ENCODE data around the gene DOK3.

Gene DOK3, protein sequence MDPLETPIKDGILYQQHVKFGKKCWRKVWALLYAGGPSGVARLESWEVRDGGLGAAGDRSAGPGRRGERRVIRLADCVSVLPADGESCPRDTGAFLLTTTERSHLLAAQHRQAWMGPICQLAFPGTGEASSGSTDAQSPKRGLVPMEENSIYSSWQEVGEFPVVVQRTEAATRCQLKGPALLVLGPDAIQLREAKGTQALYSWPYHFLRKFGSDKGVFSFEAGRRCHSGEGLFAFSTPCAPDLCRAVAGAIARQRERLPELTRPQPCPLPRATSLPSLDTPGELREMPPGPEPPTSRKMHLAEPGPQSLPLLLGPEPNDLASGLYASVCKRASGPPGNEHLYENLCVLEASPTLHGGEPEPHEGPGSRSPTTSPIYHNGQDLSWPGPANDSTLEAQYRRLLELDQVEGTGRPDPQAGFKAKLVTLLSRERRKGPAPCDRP

DNA sequence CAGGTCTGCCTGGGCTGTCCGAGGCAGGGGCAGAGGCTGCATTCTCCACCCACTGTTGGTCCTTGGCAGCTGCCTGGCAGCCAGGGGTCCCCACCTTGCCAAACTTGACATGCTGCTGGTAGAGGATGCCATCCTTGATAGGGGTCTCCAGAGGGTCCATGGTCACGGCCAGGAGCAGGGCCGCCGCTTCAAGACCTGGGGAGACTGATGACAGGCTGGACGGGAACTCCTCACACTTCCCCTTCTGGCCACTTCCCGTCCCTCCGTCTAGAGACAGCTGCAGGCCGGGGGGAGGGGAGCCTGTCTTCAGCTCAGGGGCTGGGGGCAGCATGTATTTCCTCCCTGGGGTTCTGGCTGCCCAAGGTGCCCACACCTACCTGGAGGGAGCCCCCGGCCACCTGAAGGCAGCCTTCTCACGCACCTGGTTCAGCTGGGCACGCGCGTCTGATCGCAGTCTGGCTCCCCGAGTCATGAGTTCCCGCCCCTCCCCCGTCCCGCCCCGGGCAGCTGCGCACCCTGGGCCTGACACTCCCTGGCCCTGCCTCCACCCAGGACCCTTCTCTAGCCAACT, at the start of gene DOK3:
Gene DOK3, minus strand, starts transcription at position 446 of the 571 bp plus-strand sequence. Its CDS starts 286 bp downstream, at position 160.
- DNase-seq (ENCODE audit: low read depth in 2 of 2): no peak

DNA sequence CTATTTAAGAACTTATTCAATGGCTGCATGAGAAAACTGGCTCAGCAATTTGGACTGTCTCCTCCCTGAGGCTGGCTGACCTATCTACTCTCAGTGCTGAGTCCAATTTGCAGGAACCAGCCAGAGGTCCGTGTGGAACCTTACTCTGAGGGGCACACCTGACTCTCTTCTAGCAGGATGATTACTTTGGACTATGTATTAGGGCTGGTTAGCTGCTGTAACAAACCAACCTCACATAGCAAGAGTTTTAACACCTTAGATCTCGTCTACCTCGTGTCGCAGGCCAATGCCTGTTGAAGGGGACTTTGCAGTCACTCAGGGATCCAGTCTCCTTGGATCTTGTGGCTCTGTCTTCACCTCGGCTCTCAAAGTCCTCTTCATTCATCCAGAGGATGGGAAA, 48.2 kb upstream of the DOK3 start:
- no peak for DNase-seq (ENCODE audit: low read depth in 2 of 2)

DNA sequence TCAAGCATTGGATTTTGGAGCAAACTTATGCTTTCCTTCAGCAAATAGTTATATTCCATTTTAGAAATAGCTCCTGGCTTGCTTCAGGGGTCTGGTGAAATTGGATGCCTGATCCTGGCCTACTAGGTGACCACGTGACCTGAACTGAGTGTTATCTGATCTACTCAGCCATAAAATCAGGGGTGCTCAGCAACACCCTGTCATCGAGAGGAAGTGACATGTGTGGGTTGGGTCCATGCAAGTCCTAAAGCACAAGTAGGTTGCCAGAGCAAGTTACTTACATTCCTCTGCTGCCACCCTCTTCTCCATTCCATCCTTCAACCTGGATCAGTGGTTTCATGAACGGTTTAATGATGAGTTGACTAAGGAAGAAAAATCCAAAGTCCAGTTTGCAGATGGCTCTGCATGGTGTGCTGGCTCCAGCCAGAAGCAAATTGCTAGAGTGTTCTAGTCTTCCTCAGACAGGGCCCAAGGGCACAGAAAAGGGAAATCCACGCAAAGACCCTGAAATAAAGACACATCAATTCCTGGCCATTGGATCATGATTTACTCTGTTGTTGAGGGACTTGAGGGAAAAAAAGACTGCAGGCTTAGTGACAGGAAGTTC, 47.5 kb upstream of the DOK3 start:
- DNase-seq (ENCODE audit: low read depth in 2 of 2): no peak

DNA sequence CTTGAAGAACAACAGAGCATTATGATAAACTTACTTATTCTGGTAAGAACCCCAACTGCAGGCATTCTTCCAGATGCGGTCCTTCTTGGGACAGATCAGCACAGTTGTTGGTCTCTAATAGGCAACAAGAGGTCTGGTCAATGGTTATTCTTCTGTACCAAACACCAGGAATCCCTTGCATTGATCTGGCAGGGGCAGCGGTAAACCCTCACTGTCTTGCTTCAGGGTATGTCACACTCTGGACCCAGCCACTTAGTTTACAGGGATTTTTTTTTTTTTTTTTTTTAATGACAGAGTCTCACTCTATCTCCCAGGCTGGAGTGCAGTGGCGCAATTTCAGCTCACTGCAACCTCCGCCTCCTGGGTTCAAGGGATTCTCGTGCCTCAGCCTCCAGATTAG, 46.0 kb upstream of the DOK3 start:
- no peak for DNase-seq (ENCODE audit: low read depth in 2 of 2)

DNA sequence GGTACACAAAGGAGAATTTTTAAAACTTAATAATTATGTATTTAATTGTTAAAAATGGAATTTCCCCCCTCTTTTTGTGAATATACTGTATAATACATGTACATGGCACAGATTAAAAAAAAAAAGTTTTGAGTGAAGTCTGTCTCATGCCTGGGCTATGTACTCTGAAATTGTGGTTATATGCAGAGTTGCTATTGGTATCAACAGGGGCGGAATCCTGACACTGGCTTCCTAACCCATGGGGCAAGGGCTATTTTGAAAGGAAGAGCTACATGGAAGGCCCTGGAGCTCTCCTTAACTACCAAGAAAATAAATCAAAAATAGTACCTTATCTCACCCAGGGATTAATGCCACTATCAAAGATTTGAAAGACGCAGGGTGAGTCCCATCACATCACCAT, 45.6 kb upstream of the DOK3 start:
- DNase-seq (ENCODE audit: low read depth in 2 of 2): no peak

DNA sequence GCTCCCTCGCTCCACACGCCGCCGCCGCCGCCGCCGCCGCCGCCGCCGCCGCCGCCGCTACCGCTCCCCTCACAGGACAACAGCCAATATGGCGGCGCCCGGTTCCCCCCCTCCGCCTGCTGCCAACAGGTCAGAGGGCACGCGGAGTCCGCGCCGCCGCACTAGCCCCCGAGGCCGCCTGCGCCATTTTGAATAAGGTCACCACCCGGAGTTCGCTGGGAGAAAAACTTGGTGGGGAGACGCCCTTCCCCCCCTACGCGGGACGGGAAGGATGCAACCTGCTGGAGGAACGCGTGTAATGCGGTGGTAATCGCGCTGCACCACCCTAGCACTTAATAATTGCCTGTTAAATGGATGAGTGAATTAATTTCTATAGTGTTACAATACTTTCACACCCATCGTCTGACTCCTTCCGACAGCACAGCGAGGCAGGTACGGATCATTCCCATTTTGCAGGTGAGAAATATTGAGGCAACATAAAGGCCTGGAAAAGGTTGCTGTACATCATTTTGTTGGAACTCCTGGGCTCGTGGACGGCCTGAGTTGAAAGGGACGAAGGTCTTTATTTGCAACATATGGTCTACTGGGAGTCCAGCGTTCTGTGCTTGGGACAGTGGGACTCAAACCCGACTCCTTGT, 45.0 kb upstream of the DOK3 start, which contains the start of gene FAM193B:
Gene FAM193B, minus strand, starts transcription at position 90 of the 638 bp plus-strand sequence. CDS start 105 bp downstream, outside the sequence.
- DNase-seq (ENCODE audit: low read depth in 2 of 2): peak; percentile 89 to 91

DNA sequence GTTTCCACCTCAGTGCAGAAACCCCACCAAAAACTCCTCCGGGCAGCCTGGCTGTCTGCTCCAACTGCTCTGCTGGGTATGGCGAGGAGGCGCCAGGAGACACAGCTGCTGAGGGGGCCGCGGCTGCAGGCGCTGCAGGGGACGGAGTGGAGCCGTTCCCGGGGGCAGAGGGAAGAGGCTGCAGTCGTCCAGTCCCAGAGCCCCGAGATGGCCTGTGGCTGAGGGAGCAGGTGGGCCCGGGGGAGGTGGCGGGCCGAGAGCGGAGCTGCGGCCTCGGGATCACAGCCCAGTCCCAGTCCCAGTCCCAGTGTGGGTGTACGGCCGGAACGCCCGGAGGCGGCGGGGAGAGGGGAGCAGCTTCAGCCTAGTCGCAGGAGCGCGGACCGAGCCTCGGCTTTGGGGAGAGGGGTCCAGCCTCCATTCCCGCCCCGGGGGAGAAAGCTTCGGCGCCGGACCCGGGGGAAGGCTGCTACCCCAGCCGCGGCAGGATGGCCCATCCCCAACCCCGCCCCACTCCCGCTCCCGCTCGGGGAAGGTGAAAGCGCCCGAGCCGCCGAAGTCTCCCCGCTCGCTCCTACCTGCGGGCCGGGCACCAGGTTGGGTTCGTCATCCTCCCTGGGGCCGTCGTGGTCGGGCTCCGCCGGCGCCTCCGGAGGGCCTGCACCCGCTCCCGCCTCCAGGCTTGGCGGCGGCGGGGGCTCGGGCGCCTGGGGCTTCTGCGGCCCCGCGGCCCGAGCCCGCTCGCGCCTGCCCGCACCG, 44.2 kb upstream of the DOK3 start:
- DNase-seq (ENCODE audit: low read depth in 2 of 2): peak in 1 of 2 donors; percentile 9

DNA sequence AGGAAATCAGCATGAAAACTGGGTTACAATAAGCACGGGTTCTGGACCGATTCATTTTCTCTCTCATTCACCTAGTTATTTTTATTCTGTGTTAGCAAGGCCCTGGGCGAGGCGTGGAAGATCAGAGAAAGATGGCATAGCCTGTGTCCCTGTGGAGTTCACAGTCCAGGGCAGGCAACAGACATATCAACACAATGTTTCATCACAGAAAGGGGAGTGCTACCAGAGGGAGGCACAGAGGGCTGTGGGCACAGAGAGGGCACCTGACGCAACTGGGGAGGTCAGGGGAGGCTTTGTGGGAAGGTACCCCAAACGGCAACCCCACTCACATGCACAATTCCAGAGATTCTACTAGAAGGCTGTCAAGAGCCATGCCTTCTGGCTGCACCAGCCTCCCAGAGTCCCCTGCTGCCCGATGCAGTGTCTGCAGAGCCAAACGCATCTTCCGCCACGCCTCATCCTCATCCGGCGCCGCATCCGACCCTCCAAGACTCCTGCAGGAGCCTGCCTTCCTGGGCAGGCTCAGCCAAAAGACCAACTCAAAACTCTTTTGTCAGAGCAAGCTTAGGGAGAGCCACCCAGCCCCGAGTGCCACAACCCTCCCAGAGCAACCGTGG, 43.3 kb upstream of the DOK3 start:
- no peak for DNase-seq (ENCODE audit: low read depth in 2 of 2)

DNA sequence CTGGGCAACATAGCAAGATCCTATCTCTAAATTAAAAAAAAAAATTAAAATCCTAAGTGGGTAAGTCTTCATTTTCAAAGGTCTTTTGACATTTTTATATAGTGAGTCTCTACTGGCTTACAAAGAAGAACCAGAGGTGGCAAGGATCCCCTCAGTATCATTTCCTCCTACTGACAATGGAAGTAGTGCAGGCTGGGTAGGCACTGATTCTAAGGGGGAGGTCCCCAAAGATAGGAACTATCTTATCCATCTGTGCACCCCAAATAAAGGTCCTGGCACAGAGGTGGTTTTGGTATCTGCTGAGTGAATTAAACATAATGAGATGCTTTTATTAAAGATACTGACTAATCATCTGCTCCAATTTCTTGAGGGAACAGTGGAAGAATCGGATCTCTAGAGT, 40.5 kb upstream of the DOK3 start:
- no peak for DNase-seq (ENCODE audit: low read depth in 2 of 2)

DNA sequence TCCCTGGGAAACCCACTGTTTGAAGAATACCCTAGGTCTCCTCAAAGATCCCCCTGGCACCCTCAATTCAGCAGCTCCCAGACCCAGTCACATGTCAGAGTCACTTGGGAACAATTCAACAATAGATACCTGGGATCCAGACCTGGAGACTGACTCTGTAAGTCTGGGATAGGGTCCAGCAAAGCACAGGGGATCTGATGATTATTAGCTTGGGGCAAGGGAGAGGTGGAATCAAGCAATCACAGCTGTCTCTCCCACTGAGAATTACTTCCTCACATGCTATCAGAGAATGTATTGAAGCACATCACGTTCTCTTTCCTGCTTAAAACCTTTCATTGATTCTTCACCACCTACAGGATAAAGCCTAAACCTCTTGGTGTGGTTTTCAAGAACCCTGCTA, 38.9 kb upstream of the DOK3 start:
- DNase-seq (ENCODE audit: low read depth in 2 of 2): no peak

DNA sequence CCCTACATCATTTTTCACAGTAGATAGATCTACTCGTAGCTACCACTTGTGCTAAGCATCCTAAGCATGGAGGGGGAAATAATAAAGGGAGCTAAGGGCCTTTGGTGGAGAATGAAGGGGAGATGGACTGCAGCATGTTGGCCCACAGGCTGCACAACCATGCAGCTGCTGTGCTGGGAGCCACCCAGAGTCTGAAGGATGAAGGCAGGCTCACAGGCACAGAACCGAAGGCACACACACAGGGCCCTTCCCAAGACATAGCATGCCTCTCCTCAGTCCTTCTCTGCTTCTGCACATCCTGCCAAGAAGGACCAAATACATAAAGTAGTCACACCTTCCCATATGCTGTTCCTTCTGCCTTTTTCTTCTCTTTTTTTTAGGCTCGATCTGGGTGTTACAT, 38.1 kb upstream of the DOK3 start:
- DNase-seq (ENCODE audit: low read depth in 2 of 2): no peak

DNA sequence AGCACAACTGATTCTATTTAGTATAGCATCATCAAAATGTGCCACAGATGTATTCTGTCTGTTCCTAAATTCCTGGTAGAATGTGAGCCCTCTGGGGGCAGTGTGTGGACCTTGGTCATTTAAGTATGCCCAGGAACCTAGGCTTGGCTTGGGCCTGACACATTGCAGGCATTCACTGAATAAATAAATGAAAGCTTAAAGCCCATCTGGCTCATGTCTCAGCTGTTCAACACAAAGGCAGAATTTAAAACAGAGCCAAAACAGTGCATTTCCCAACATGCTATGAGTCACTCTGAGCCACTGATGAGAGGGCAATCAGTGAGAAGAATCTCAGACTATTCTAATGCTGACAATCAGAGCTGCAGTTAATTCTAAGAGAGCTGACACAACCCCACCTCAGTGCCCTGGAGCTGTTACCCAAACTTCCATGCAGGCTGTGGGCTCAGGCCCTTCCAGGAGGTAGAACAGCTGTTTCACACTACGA, 36.7 kb upstream of the DOK3 start:
- DNase-seq (ENCODE audit: low read depth in 2 of 2): no peak

DNA sequence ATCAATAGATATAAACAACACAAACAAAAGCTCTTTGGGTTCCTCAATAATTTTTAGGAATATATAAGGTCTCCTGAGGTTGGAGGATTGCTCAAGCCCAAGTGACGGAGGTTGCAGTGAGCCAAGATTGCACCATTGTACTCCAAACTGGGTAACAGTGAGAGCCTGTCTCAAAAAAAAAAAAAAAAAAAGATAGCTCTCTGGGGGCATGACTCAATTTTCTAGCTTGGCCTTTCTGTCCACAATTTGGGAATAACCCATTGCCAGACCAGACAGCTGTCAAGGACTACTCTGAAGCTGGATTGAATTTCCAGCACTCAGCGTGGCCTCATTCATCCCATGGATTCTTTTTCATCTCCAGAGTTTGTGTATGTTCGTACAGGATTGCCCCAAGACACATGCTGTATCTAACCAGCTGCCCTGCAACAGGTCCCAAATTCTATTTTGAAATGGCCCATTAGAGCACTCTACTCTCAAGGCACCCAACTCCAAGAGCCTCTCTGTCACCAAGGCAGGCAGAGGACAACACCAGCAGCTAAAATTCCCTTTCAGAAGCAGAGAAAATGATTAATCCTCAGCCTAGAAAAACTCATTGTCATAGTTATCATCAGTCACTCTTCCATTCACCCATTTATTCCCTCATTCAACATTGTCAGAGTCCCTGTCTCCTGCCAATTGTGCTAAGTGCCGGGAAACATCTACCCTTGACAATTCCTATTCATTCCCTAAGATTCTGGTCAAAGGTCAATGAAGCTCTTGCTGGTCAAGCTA, 36.0 kb upstream of the DOK3 start:
- DNase-seq (ENCODE audit: low read depth in 2 of 2): no peak

DNA sequence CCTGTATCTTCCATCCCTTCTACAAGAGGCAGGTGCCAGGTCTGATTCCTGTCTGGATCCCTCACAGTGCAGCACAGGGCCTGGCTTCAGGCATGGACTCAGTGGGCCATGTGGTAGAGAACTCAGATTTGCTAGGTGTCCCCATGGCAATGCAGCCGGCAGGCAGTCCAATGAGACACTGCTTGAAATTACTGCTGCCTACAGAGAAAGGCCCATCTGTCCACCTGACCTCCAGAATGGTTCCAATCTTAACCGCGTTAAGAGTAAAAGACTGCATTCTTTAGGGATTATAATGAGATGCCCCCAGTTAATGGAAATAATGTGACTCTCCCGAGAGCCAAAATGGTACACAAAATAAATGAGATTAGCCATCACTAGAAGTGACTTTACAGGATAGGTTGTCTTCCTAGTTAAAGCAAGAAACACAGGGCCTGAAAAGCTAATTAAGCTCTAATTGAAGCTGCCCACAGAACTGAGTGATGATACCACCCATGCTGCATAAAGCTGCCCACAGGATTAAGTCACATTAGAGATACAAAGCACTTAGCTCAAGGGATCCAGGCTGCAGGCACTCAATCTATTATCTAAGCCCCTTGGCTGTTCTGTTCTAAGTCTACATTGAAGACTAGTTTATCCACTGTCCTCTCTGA, 33.3 kb upstream of the DOK3 start:
- no peak for DNase-seq (ENCODE audit: low read depth in 2 of 2)

DNA sequence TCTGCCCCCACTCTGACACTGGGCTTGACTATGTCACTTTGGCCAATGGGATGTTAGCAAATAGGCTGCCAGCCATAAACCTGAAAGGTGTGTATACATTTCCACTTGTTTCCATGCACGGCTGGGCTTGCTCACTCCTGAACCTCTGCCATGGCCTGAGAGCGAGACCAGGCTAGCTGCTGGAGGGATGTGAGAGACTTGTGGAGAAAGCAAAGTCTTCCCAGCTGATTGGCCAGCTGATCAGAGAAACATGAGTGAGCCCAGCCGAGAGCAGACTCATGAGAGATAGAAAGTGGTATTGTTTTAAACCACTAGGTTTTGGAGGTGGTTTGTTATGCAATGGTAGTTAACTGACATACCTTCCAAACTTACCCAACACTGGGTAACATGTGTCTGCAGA, 30.8 kb upstream of the DOK3 start:
- DNase-seq (ENCODE audit: low read depth in 2 of 2): no peak

DNA sequence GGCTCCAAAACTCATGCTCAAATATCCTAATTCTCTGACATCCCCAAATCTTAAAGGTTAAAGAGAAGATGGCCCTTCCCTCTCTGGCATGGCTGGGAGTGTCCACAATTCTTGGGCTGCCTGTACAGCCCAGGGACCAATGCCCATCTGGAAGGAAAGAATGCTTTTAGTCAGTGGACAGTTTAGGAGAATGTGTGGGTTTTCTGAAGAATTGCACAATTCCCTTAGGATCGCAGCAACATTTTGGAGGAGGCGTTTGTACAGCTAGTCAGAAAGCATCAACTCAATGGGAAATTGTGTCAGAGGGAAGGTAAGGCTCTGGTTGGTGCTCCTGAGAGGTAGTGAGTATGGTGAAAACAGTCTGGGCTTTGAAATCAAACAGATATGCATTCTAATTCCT, 29.8 kb upstream of the DOK3 start:
- DNase-seq (ENCODE audit: low read depth in 2 of 2): no peak

DNA sequence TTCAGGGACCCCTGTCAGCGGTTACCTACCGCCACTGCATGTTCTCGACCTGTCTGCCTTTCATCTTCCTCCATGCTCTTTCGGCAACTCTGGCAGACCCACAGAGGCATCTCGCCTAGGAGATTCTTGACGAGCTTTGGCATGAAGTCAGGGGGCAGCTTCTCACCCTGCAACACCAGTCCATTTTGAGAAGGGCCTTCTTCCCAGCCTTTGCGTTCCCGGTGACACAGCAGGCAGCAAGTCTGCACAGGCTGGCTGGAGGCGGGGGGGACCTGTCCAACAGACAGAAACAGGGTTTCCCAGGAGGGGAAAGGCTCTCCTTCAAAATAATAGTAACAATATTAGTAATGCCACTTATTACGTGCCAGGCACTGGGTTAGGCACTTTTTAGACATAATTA, 29.2 kb upstream of the DOK3 start:
- DNase-seq (ENCODE audit: low read depth in 2 of 2): no peak

DNA sequence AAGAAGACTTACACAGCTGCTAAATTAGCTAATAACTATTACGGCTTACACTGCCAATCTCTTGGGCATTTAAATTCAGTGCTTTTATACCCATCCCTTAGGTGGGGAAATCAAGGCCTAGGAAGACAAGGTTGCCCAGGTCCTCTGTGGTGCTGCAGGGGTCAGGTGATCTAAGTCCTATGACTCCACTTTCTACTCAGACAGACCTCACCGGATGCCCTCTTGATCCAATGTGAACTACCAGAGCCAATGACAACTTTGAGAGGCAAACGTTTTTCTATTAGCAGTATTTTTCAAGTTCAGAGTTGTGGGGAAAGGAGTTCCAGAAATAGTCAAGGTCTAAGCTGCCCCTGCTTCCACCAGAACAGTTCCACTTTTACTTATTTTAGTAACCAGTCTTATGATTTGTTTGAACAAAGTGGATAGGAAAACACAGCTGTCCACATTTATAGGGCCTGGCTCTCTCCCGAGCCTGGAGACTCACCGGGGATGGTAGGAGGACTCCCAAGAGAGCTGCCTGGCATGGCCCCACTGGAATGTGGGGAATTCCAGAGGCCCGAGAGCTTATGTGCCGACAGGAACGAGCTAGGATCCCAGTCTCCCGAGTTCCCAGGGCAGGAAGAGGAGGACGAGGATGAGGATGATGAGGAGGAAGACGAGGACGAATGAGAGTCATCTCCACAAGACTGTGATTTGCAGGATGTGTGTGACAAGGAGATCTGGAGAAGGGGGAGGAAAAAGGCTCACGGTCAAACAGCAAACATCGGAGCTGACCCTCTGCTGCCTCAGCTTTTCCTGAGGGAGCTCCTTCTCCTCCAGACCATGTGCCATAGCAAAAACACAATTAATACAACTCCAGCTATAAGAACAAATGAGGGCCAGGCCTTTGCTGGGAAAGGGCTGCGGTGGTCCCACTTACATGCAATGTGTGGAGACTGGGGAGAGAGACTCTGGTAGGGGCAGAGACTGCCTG, 28.0 kb upstream of the DOK3 start:
- DNase-seq (ENCODE audit: low read depth in 2 of 2): no peak

DNA sequence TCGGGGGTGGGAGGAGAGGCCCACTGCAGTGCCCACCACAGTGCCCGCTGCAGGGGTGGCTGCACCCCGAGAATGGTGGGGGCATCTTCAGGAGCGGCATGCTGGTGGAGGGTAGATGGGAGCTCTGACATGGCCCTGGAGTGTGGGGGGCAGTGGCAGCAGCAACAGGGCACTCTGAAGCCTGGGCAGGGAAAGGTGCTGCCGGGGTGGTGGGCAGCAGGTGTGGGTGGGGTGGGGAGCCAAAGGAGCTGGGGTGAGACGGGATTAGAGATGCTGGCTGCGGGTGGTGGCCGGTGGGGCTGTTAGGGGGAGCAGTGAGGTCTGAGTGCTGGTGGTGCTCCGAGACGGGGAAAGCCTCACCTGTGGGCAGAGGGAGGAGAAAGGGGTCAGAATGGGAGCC, 26.8 kb upstream of the DOK3 start:
- DNase-seq (ENCODE audit: low read depth in 2 of 2): no peak
